Fibroblast of pulmonary artery (primary cell): ENCODE results near the gene MPV17.
"Not testable (repeated sequence)": the region's sequence is repeated elsewhere in the genome, so short reads cannot be mapped to it uniquely, and the experiment has no call there.

Experiments
- DNase-seq: peaks from one replicate; pipeline ENCODE4 v3.0.0-alpha.2; 2010; ENCODE audit warnings: low read depth
- H3K4me3 ChIP-seq: replicated peaks from 2 replicates; pipeline ENCODE4 v1.5.1; 2011; ENCODE audit warnings: low read depth, mild to moderate bottlenecking, control low read depth, low read length, moderate library complexity
- CTCF ChIP-seq: IDR thresholded peaks from 2 replicates; pipeline ENCODE4 v1.5.1; 2011; ENCODE audit warnings: mild to moderate bottlenecking, control low read depth, low read length, inconsistent platforms; ENCODE audit errors: missing control alignments

MPV17 gene

GRCh38 chr2:27320958-27321543, 1.8 kb downstream of the MPV17 start:
- TF ChIP-seq CTCF = peak; percentile 78
- peak; percentile 99 for DNase-seq
- peak overlapping the region; percentile 15 for H3K4me3 ChIP-seq

- not testable (repeated sequence) for H3K4me3 ChIP-seq, DNase-seq
Measured at GRCh38 chr2:27319839-27320238, 3.1 kb downstream of the MPV17 start.

GRCh38 chr2:27316655-27317412, 6.1 kb downstream of the MPV17 start:
- no peak for DNase-seq
- no peak overlapping the region for H3K4me3 ChIP-seq
- no peak for TF ChIP-seq CTCF

- TF ChIP-seq CTCF = no peak
- H3K4me3 ChIP-seq = no peak overlapping the region
- DNase-seq = no peak
Measured at GRCh38 chr2:27315122-27315521, 7.8 kb downstream of the MPV17 start.

GRCh38 chr2:27314709-27315108, 8.2 kb downstream of the MPV17 start:
- no peak overlapping the region for H3K4me3 ChIP-seq

GRCh38 chr2:27313882-27314645, 8.8 kb downstream of the MPV17 start:
- no peak for DNase-seq
- no peak for TF ChIP-seq CTCF
- no peak overlapping the region for H3K4me3 ChIP-seq

More at GRCh38 chr2:27314709-27315108, 8.2 kb downstream of the MPV17 start:
- no peak for DNase-seq
- no peak for TF ChIP-seq CTCF

- DNase-seq = no peak
- H3K4me3 ChIP-seq = no peak overlapping the region
- TF ChIP-seq CTCF = no peak
Measured at GRCh38 chr2:27312152-27312551, 10.7 kb downstream of the MPV17 start.
